SK-N-SH (cell line): ENCODE measurements around the gene CYP2R1.

Experiments used
- CTCF ChIP-seq: fragments of 200-600 bp; sonication (generic); IDR thresholded peaks from 2 replicates; pipeline ENCODE4 v1.6.1; 2017; ENCODE audit warnings: antibody characterized with exemption, mild to moderate bottlenecking, moderate library complexity
- EP300 ChIP-seq, 2 experiments: IDR thresholded peaks; 2 replicates each; pipeline versions ENCODE4 v1.4.0 to v1.6.1; 2012; ENCODE audit warnings: borderline replicate concordance in 1 of 2, low read depth in 1 of 2, low read length in 1 of 2

DNA sequence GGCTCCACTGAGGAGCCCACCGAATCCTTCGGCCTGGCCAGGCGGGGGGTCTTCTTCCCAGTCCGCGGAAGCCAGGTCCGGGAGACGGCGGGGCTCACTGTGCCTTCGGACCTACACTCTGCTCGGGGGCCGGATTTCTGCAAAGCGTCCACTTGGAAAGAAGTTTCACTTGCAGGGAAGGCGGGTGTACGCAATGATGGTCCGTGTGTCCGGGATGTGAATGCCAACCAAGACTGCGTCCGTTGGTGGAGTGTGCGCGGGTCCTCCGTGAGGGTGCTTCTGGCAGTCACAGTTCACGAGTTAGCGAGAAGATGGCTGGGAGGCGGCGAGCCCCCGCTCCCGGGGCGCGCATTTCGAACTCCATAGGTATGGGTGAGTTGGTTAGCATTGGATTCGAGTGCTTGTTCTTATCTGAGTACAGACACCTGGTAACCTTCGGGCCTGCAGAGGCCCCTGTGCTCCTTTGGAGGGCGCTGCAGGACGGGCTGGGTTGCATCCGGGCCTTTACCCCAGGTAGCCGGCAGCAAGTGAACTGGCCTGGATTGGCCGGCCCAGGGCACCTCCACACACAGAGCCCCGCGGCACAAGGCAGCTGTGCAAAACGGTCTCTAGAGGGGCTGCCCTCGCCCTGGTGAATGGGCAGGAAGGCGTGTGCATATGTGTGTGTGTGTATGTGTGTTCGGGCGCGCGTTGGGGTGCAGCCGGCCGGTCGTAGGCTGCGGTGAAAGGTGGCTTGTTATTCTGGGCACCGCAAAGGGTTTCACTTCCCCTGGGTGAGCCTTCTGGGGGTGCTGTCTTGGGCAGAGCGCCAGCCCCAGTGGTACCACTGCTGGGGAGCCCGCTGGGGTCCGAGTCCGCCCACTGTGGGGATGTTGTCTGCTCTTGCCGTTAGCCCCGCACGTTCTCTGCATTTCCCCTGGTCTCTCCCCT is 13.3 kb upstream of the CYP2R1 start:
- TF ChIP-seq CTCF (no peak), EP300 (IDR thresholded peaks at IDR 0.05; ENCODE audit: borderline replicate concordance in 1 of 2, low read depth in 1 of 2, low read length in 1 of 2) (no peak)
